Right ventricle myocardium inferior (tissue), 1 donor: ENCODE results near the gene MED1. TPM values are rescaled to one million over a fixed set of nuclear protein-coding genes. Genes with fewer than 3 reads are reported as not detected.
A peak's percentile ranks its signal among the peaks of the same experiment; 100 is the strongest.
"Not testable (repeated sequence)": the region's sequence is repeated elsewhere in the genome, so short reads cannot be mapped to it uniquely, and the experiment has no call there.

Source experiments
- ATAC-seq: fragments of 200-7000 bp; cut with Tn5 transposase; one replicate; pipeline ENCODE4 v1.9.1; 2020; ENCODE audit warnings: mild to moderate bottlenecking, moderate library complexity
- DNase-seq: peaks from one replicate; pipeline ENCODE4 v3.0.0; 2021; ENCODE audit errors: missing footprints
- intact Hi-C: fragments of 100-400 bp; cut with DNase I; formaldehyde crosslinking; loops from one replicate; pipeline ENCODE4 v1.11.0; 2022
- total RNA-seq: library from RNA; stranded (reverse); fragmentation: NEBNext Ultra II Directional; extraction: Animal tissue kit (Norgen Biotek cat#: 25700); gene quantifications from one replicate; pipeline ENCODE4 v1.2.1, GENCODE V29; 2021
- donor health status: DM: no; HTN: yes; CAD: no; lungs with severe emphysema.

MED1 gene
- total RNA-seq, 1 donor from 2014 or later, result 22.1 TPM

DNA sequence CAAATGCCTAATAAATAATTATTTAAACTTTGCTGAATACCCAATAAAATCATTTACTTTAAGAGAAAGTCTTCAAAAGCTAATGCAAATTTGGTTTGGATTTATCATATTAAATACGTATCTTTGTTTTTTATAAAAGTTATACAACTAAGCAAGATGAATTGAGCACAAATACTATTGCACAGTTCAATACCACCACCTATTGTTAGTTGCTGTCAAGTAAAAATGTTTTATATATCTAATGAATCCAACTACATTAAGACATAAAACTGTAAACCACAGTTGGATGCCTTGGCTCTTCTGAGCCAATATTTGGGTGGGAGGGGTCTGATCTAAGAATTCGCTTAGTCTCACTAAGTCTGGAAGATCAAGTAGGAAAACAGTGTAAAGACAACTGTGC, 57.3 kb downstream of the MED1 start:
- ATAC-seq (no peak), DNase-seq (no peak)
- intact Hi-C loops, result no loop called here

DNA sequence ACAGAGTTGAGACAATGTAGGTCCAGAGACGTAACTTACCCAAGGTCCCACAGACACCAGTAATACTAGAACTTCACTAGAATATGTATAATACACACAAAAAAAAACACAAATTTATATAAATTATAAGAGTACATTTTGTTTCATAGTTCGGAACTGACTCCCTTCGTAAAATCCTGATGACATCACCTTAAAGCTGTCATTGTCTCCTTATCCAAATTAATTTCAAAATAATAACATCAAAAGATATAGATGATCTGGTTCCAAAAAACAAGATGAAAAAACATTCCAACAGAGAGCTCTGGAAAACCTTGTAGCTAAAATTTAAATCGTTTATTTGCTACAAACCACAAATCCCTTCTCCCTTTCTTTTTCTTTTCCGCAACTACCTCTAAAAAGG, 59.6 kb downstream of the MED1 start:
- ATAC-seq, result no peak

DNA sequence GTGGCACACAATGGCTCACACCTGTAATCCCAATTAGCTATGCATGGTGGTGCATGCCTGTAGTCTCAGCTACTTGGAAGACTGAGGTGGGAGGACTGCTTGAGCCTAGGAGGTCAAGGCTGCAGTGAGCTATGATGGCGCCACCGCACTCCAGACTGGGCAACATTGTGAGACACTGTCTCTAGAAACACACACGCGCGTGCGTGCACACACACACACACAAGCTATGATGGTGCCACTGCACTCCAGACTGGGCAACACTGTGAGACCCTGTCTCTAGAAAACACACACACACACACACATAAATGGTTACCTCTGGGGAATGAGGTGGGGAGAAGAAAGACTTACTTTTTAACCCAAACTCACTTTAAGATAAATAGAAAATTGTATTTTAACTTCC, 66.0 kb downstream of the MED1 start:
- intact Hi-C loops, result no loop called here
- ATAC-seq, result no peak
- no peak for DNase-seq

More for the DNA sequence above, 59.6 kb downstream of the MED1 start:
- DNase-seq, result no peak
- intact Hi-C loops, result no loop called here

DNA sequence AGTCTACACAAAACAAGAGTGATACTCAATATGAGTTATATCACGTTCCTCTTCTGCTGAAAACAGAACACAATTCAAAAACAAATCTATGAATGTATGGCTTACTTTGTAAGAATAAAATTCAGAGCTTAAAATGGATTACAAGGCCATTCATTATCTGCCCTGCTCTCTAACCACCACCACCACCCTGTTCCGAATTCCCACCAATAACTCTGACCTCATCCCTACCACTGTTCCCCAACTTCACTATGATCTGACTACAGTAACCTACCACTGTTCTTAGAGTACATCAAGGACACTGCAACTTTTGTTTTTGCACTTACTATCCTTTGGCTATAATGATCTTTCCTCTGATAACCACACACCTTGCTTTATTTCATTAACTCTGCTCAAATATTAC, 70.9 kb downstream of the MED1 start:
- ATAC-seq, result no peak
- intact Hi-C loops, result no loop called here
- no peak for DNase-seq

DNA sequence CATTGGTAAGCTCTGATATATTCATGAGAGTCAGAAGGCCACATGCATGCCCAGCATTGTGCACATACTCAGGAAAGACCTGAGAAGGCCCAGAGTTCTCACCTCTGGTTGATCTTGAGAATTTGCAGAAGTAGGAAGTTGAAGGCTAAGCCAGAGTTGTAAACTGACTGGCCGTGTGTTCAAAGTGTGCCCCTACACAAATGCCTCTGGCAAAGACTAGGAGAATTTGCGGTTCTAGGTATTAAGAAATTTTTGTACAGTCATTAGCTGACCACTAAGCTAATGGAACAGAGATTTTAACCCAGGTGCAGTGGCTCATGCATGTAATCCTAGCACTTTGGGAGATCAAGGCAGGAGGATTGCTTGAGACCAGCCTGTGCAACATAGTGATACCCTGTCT, 74.6 kb downstream of the MED1 start:
- no peak for DNase-seq
- intact Hi-C loops, result no loop called here
- ATAC-seq, result no peak

DNA sequence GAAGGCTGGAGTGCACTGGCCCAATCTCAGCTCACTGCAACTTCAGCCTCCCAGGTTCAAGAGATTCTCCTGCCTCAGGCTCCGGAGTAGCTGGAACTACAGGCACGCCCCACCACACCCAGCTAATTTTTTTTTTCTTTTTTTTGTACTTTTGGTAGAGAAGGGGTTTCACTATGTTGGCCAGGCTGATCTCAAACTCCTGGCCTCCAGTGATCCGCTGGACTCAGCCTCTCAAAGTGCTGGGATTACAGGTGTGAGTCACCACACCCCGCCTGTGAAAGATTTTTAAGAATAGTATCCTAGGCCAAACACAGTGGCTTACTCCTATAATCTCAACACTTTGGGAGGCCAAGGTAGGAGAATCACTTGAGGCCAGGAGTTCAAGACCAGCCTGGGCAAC, 83.3 kb downstream of the MED1 start:
- intact Hi-C loops, DNase-seq, ATAC-seq: not testable (repeated sequence)

DNA sequence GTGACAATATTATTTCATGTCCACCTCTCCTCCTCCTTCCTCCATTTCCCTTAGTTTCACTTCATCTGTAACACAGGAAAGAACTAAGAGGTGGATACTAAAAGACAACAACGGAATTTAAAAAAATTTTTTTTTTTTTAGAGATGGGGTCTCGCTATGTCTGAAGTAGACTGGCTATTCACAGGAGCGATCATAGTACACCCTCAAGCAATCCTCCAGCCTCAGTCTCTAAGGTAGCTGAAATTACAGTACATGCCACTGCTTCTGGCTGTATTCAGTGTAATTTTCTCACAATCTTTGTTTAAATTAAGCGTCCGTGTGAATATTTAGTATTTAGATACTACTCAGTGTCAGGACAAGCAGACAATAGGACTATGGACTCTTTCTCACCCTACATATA, 85.2 kb downstream of the MED1 start:
- ATAC-seq (no peak), DNase-seq (no peak)

DNA sequence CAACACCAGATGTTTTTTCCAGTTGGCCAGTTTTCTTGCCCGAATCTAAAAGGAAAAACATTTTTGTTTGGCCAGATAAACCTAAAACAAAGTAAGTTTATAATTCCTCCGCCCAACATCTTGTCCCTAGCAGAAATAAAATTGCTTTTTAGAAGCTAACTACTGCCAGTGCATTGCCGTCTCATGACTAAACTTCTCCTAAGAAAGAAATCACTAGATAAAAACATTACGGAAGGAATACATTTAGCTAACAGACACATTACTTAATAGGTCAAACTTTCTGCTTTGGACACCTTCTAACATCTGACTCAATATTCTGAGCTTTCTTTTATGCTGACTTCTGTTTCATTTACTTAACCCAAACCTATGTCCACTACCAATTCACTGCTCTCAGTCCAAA, 85.8 kb downstream of the MED1 start:
- DNase-seq, result no peak
- peak; percentile 43 for ATAC-seq
- intact Hi-C loops, result no loop called here

More for the DNA sequence above, 85.2 kb downstream of the MED1 start:
- intact Hi-C loops, result no loop called here

DNA sequence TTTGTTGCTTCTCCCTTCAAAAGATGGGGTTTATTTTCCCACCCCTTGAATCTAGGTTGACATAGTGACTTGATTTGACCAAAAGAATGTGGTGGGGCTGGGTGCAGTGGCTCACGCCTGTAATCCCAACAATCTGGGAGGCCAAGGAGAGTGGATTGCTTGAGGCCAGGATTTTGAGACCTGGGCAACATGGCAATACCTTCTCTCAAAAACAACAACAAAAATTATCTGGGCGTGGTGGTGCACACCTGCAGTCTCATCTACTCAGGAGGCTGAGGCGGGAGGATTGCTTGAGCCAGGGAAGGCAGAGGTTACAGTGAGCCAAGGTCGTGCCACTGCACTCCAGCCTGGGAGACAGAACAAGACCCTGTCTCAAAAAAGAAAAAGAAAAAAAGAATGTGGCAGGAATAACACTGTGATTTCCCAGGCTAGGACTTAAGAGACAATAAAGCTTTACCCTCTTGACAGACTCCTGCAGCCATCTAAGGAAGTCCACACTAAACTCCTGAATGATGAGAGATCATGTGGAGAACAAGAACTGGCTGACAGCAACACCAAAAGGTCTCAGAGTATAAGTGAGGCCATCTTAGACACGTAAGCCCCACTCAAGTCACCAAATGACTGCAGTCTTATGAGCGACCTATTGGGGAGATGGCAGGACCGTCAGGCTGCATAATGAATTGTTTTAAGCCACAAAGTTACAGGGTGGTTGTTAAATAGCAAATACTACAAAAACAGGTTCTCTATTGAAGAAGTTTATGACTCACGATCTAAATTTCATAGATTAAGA, 86.6 kb downstream of the MED1 start:
- intact Hi-C loops, result no loop called here
- no peak for ATAC-seq
- DNase-seq, result no peak

DNA sequence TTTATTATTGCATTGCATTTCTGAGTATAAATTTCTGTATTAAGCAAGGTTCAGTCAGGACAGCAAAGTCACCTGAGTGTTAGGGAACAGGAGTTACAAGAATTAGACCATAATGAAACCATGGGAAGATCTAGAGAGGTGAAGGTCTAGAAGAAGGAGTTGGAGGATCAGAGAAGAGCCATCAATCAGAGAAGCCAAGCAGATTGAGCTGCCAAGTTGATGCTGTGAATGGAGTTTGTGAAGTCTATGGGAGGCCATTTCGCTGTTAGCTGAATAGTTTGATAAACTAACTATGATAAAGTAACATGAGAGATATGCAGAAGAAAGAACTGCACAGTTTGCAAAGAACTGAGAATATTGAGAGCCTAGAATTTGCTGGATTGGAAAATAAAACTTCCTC, 90.0 kb downstream of the MED1 start:
- intact Hi-C loops, result no loop called here
- ATAC-seq, result no peak
- DNase-seq, result no peak

DNA sequence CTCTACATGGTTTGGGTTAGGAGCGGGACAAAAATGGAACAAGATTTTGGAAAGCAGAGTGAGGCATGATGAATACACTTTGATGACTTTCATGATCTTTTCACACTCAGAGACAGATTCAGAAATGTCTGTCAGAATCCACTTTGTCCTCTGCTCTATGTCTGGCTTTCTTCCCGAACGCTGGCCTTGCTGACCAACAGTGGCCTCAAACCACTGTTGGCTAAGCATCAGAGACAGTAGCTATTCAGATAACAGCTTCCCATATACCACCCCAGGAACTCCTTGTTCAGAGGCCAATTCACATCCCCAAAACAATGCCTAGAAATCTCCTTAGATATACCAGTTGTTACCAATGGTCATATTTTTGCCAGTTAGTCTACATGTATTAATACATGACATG, 90.5 kb downstream of the MED1 start:
- intact Hi-C loops, result no loop called here
- no peak for DNase-seq
- ATAC-seq, result peak; percentile 53

DNA sequence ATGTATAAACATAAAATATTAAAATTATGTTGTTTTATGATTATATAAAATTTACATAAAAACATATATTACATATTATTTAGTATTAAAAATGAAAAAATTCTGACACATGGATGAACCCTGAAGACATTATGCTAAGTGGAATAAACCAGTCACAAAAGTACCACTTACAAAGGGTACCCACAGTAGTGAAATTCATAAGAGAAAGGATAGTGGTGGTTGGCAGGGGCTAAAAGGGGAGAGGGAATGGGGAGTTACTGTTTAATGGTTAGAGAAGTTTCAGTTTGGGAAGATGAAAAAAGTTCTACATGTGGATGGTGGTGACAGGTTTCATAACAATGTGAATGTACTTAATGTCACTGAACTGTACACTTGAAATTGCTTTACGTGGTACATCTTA, 91.1 kb downstream of the MED1 start:
- ATAC-seq (no peak), DNase-seq (no peak)
- intact Hi-C loops, result no loop called here

DNA sequence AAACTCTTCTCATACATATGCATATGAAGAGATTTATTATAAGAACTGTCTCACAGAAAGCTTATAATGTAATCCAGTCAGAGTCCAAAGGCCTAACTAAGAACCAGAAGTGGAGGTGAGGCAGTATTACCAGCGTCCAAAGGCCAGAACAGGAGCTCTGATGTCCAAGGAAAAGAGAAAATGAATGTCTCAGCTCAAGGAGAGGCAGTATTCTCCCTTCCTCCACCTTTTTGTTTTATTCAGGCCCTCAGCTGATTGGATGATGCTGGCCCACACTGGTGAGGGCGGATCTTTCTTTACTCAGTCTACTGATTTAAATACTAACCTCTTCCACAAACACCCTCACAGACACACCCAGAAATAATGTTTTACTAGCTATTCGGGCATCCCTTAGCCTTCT, 93.1 kb downstream of the MED1 start:
- intact Hi-C loops, result no loop called here
- DNase-seq (no peak), ATAC-seq (no peak)

DNA sequence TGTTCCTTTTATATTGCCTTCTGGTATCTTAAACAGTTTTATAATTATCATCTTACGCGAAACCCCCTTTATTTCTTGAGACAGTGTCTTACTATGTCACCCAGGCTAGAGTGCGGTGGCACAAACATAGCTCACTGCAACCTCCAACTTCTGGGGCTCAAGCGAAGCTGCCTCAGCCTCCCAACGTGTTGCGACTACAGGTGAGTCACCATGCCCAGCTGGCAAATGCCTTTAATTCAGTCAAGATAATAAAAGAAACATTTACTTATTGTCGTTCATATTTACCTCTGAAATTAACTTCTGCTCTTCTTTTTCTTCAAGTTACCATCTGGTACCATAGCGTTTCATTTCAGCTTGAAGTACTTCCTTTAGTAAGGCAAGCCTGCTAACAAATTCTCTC, 93.6 kb downstream of the MED1 start:
- ATAC-seq (no peak), DNase-seq (no peak)
- intact Hi-C loops, result no loop called here

Other genes with a start within 250 kb of the MED1 start
- gene STAC2, start 225.3 kb downstream of the MED1 start, total RNA-seq, result 2.9 TPM
- 12.7 TPM for gene FBXL20, start 49.6 kb downstream of the MED1 start, total RNA-seq
- gene CDK12, start 10.2 kb upstream of the MED1 start, total RNA-seq, result 18.8 TPM
- not detected for gene NEUROD2, start 156.7 kb upstream of the MED1 start, total RNA-seq
- 0.89 TPM for gene PPP1R1B, start 175.7 kb upstream of the MED1 start, total RNA-seq
- gene STARD3, start 185.9 kb upstream of the MED1 start, total RNA-seq, result 21.4 TPM
- gene TCAP, start 214.1 kb upstream of the MED1 start, total RNA-seq, result 5,286 TPM
- 5.1 TPM for gene PNMT, start 217.2 kb upstream of the MED1 start, total RNA-seq
- gene PGAP3, start 236.8 kb upstream of the MED1 start, total RNA-seq, result 10.4 TPM
- gene ERBB2, start 248.8 kb upstream of the MED1 start, total RNA-seq, result 68.7 TPM